ENCODE measurements around the gene VPS13A. TPM values are rescaled to one million over a fixed set of nuclear protein-coding genes. Genes with fewer than 3 reads are reported as not detected.
A peak's percentile ranks its signal among the peaks of the same experiment; 100 is the strongest.

The VPS13A gene
- 10 to 100 TPM; 40.3 to 71.4 TPM for total RNA-seq
- polyA plus RNA-seq (ENCODE audit: insufficient read depth, low read depth, low replicate concordance): 27.4 TPM
- long read RNA-seq, donor 1: 0 reads
- long read RNA-seq, donor 2: 0 reads

- TF ChIP-seq POLR2A (IDR thresholded peaks at IDR 0.05): no peak
- TF ChIP-seq, protein P1, sequence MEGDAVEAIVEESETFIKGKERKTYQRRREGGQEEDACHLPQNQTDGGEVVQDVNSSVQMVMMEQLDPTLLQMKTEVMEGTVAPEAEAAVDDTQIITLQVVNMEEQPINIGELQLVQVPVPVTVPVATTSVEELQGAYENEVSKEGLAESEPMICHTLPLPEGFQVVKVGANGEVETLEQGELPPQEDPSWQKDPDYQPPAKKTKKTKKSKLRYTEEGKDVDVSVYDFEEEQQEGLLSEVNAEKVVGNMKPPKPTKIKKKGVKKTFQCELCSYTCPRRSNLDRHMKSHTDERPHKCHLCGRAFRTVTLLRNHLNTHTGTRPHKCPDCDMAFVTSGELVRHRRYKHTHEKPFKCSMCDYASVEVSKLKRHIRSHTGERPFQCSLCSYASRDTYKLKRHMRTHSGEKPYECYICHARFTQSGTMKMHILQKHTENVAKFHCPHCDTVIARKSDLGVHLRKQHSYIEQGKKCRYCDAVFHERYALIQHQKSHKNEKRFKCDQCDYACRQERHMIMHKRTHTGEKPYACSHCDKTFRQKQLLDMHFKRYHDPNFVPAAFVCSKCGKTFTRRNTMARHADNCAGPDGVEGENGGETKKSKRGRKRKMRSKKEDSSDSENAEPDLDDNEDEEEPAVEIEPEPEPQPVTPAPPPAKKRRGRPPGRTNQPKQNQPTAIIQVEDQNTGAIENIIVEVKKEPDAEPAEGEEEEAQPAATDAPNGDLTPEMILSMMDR (IDR thresholded peaks at IDR 0.05): no peak
- WGBS, 2 donors: 0 to 1% methylated on average over 4 to 75 of the region's 89 CpGs
- intact Hi-C loops (cut with DNase I; ENCODE audit: low total_unique reads): no loop called here
Observed at GRCh38 chr9:77177143-77177893, at the start of gene VPS13A. TSS of gene VPS13A (plus strand) at chr9:77177534. CDS start at chr9:77177705, 171 bp downstream.

DNA sequence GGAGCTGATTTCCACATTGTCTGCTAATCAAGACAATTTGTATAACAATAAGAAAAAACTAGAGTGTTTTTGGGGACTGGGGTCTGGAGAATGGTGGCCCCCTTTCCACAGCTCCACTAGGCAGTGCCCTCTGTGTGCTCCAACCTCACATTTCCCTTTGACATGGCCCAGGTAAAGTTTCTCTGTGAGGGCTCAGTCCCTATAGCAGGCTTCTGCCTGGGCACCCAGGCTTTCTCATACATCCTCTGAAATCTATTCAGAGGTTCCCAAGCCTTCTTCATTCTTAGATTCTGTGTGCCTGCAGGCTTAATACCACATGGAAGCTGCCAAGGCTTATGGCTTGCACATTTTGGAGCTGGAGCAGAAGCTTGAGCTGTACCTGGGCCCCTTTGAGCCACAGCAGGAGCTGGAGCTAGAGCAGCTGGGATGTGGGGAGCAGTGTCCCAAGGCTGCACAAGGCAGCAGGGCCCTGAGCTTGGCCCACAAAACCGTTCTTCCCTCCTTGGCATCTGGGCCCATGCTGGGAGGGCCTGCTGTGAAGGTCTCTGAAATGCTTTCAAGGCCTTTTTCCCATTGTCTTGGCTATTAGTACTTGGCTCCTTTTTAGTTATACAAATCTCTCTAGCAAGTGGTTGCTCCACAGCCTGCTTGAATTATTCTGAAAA, 49.1 kb upstream of the VPS13A start:
- intact Hi-C loops (cut with DNase I; ENCODE audit: low total_unique reads): no loop called here
- H3K36me3 ChIP-seq (ENCODE audit: low read depth, missing control alignments): no peaks in the 10 kb centered on the region
- H3K9me3 ChIP-seq: no peaks in the 10 kb centered on the region
- 33 to 41% methylated on average over 1 of the region's 1 CpG for WGBS, 2 donors
- no peak for DNase-seq
- H3K27ac ChIP-seq: no peak overlapping the region
- no peaks in the 10 kb centered on the region for H3K4me1 ChIP-seq
- TF ChIP-seq, protein P1 (IDR thresholded peaks at IDR 0.05): no peak
- TF ChIP-seq POLR2A (IDR thresholded peaks at IDR 0.05): no peak
- H3K4me3 ChIP-seq: no peak overlapping the region
- H3K27me3 ChIP-seq: no peaks in the 10 kb centered on the region

More at GRCh38 chr9:77177143-77177893, at the start of gene VPS13A:
- peak; percentile 93 for DNase-seq
- H3K9me3 ChIP-seq: no peaks in the 10 kb centered on the region
- H3K27ac ChIP-seq: peak within 1 kb of the TSS; percentile 83 to 88
- H3K27me3 ChIP-seq: no peaks in the 10 kb centered on the region
- H3K4me3 ChIP-seq: peak within 1 kb of the TSS; percentile 74 to 93
- H3K36me3 ChIP-seq (ENCODE audit: low read depth, missing control alignments): no peaks in the 10 kb centered on the region
- peaks cover 4% of the 10 kb centered on the region for H3K4me1 ChIP-seq

GRCh38 chr9:77131399-77131798, 45.9 kb upstream of the VPS13A start:
- Histone ChIP-seq H3K27ac (no peak overlapping the region), H3K9me3 (no peaks in the 10 kb centered on the region), H3K4me3 (no peak overlapping the region), H3K36me3 (ENCODE audit: low read depth, missing control alignments) (no peaks in the 10 kb centered on the region), H3K4me1 (no peaks in the 10 kb centered on the region), H3K27me3 (no peaks in the 10 kb centered on the region)
- intact Hi-C loops (cut with DNase I; ENCODE audit: low total_unique reads): no loop called here
- TF ChIP-seq POLR2A (IDR thresholded peaks at IDR 0.05): no peak
- TF ChIP-seq, protein P1 (IDR thresholded peaks at IDR 0.05): no peak
- 41 to 42% methylated on average over 5 of the region's 5 CpGs for WGBS, 2 donors
- DNase-seq: no peak

DNA sequence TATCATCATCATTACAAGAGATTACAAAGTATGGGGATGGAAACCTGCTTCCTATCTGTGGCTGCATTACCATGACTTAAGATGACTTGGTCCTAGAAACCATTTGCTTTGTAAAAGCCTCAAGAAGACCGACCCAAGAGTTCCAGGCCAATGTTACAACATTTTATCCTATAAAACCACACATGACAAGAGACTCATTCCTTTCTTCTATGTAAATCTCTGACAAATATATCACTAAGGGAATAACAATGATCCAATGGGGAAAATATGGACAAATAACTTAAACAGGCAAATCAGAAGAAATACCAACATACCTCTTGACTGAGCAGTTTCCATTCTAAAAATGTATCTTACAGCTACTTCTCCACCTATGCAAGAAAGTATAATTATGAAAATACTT, 44.3 kb upstream of the VPS13A start:
- no peak overlapping the region for H3K27ac ChIP-seq
- H3K9me3 ChIP-seq: no peaks in the 10 kb centered on the region
- H3K27me3 ChIP-seq: no peaks in the 10 kb centered on the region
- WGBS, 2 donors: 42 to 94% methylated on average over 1 of the region's 1 CpG
- no peaks in the 10 kb centered on the region for H3K36me3 ChIP-seq (ENCODE audit: low read depth, missing control alignments)
- DNase-seq: no peak
- TF ChIP-seq, protein P1 (IDR thresholded peaks at IDR 0.05): no peak
- TF ChIP-seq POLR2A (IDR thresholded peaks at IDR 0.05): no peak
- H3K4me3 ChIP-seq: no peak overlapping the region
- intact Hi-C loops (cut with DNase I; ENCODE audit: low total_unique reads): no loop called here
- H3K4me1 ChIP-seq: no peaks in the 10 kb centered on the region
